HEK293T (cell line): ENCODE results near the gene EVI5L.

Experiments used
- CTCF ChIA-PET: fragments of 350-600 bp; formaldehyde crosslinking; extraction: SDS; loops from one replicate; lab custom pipeline; 2021; ENCODE audit warnings: antibody characterized with exemption, inconsistent platforms; lab: Yijun Ruan, JAX
- POLR2A ChIA-PET: fragments of 350-600 bp; formaldehyde crosslinking; extraction: SDS; loops from one replicate; lab custom pipeline; 2020; ENCODE audit warnings: antibody characterized with exemption, inconsistent platforms; lab: Yijun Ruan, JAX
- DNase-seq: peaks from one replicate; pipeline ENCODE4 v3.0.0; 2012; ENCODE audit warnings: mixed read lengths; ENCODE audit errors: extremely low spot score
- ARNT ChIP-seq: fragments of 450-650 bp; IDR thresholded peaks from 2 replicates; pipeline ENCODE4 v1.6.1; 2017; ENCODE audit warnings: mild to moderate bottlenecking
- BHLHE40 ChIP-seq: fragments of 450-650 bp; IDR thresholded peaks from 2 replicates; pipeline ENCODE4 v1.6.1; 2016; ENCODE audit warnings: mild to moderate bottlenecking, moderate library complexity, borderline replicate concordance
- CTBP1 ChIP-seq: fragments of 450-650 bp; IDR thresholded peaks from 2 replicates; pipeline ENCODE4 v1.6.1; 2016; ENCODE audit warnings: borderline replicate concordance
- ELF4 ChIP-seq: fragments of 450-650 bp; IDR thresholded peaks from 2 replicates; pipeline ENCODE4 v1.6.1; 2017; ENCODE audit warnings: antibody characterized with exemption
- FOXA1 ChIP-seq: fragments of 450-650 bp; IDR thresholded peaks from 2 replicates; pipeline ENCODE4 v1.6.1; 2016; ENCODE audit warnings: mild to moderate bottlenecking
- FOXK2 ChIP-seq: fragments of 450-650 bp; IDR thresholded peaks from 2 replicates; pipeline ENCODE4 v1.6.1; 2016; ENCODE audit warnings: mild to moderate bottlenecking
- FOXM1 ChIP-seq: fragments of 450-650 bp; IDR thresholded peaks from 2 replicates; pipeline ENCODE4 v1.6.1; 2017; ENCODE audit warnings: mild to moderate bottlenecking, borderline replicate concordance
- HDGF ChIP-seq: fragments of 450-650 bp; IDR thresholded peaks from 2 replicates; pipeline ENCODE4 v1.6.1; 2017; ENCODE audit warnings: antibody characterized with exemption, borderline replicate concordance
- L3MBTL2 ChIP-seq: fragments of 450-650 bp; conservative IDR thresholded peaks from 2 replicates; pipeline ENCODE4 v1.6.1; 2016; ENCODE audit warnings: mild to moderate bottlenecking
- LEF1 ChIP-seq: fragments of 450-650 bp; IDR thresholded peaks from 2 replicates; pipeline ENCODE4 v1.6.1; 2017; ENCODE audit warnings: mild to moderate bottlenecking, borderline replicate concordance
- NFRKB ChIP-seq: fragments of 450-650 bp; IDR thresholded peaks from 2 replicates; pipeline ENCODE4 v1.6.1; 2016; ENCODE audit warnings: mild to moderate bottlenecking, moderate library complexity
- SP1 ChIP-seq: fragments of 450-650 bp; IDR thresholded peaks from 2 replicates; pipeline ENCODE4 v1.6.1; 2017
- SUZ12 ChIP-seq: fragments of 450-650 bp; IDR thresholded peaks from 2 replicates; pipeline ENCODE4 v1.6.1; 2016; ENCODE audit warnings: mild to moderate bottlenecking
- TARDBP ChIP-seq: fragments of 450-650 bp; IDR thresholded peaks from 2 replicates; pipeline ENCODE4 v1.6.1; 2016
- ZNF384 ChIP-seq: fragments of 450-650 bp; IDR thresholded peaks from 2 replicates; pipeline ENCODE4 v1.6.1; 2016
- TF ChIP-seq, protein P1 (sequence below): fragments of 450-650 bp; IDR thresholded peaks from 2 replicates; pipeline ENCODE4 v1.6.1; 2016

Gene EVI5L

DNA sequence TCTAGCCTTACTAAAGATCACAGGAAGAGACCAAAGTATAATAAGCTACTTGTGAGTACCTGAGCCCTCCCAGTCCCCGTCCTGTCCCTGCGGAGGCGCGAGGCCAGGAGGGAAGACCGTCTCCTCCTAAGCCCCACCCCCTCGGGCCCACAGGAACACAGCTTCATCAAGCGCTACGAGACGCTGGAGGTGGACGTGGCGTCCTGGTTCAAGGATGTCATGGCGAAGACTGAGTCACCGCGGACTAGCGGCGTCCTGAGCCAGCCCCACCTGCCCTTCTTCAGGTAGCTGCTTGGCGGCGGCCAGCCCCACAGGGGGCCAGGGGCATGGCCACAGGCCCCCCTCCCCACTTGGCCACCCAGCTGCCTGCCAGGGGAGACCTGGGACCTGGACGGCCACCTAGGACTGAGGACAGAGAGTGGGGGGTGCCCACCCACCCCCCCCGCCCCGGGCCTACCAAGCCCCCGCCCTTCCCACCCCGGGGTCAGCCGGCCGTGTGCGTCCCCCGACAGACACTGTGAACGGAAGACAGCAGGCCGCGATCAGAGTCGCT is 82.2 kb downstream of the EVI5L start:
- CTCF ChIA-PET = no interaction called here
- DNase-seq = no peak
- POLR2A ChIA-PET = interaction anchor here (0.6 to 1.5 kb wide), 3 partner anchors 8 to 21 kb away, joined by 3 to 7 read pairs (median 4); partner anchors contain the start of genes MAP2K7 and SNAPC2
- TF ChIP-seq, protein P1, sequence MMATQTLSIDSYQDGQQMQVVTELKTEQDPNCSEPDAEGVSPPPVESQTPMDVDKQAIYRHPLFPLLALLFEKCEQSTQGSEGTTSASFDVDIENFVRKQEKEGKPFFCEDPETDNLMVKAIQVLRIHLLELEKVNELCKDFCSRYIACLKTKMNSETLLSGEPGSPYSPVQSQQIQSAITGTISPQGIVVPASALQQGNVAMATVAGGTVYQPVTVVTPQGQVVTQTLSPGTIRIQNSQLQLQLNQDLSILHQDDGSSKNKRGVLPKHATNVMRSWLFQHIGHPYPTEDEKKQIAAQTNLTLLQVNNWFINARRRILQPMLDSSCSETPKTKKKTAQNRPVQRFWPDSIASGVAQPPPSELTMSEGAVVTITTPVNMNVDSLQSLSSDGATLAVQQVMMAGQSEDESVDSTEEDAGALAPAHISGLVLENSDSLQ = no peak
- TF ChIP-seq HDGF = no peak
- TF ChIP-seq L3MBTL2 = no peak
- TF ChIP-seq ZNF384 = no peak
- TF ChIP-seq FOXA1 = no peak
- no peak for TF ChIP-seq FOXM1

DNA sequence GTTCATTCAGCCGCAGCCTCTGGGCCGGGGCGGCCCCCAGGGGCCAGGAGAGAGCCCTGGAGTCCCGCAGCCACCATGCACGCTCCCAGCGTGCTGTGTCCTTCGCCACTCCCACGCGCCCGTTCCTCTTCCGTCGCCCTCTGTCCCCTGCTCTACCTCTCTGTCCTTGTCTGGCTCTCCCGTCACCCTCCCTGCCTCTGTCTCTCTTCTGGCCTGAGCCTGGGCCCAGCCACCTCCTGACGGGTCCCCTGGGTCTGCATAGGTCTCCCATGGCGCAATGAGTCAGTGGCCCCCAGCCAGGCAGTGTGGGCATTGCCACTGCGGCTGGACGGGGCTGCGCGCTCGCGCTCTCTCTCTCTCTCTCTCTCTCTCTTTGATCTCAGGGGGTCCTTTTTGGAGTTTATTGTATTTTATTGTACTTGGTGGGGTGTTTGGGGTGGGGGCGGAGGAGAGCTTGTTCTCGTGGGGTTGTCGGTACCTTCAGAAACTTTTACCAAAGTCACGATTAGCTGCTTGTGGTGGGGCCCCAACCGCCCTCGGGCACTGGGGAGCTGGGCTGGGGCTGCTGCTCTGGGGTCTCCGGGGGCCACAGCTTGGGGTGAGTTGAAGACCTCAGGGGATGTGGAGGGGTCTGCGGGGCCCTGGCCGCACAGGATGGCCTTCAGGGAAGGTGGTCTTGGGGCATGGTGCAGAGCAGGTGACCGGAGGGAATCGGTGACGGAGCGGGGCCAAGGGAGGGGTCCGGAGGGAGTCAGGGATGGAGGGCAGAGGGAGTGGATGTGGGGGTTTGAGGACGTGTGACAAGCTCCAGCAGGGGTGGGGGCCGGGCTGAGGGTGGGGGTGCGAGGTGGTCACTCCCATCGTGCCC is 82.9 kb downstream of the EVI5L start:
- no peak for TF ChIP-seq TARDBP
- TF ChIP-seq, protein P1 = no peak
- CTCF ChIA-PET = interaction anchor here (0.7 kb wide), 1 partner anchor 30 kb away, joined by 3 read pairs; no protein-coding TSS in a partner anchor
- POLR2A ChIA-PET = interaction anchor here (0.6 to 1.5 kb wide), 2 partner anchors 10 to 22 kb away, joined by 3 to 7 read pairs; partner anchors contain the start of gene MAP2K7
- no peak for DNase-seq

DNA sequence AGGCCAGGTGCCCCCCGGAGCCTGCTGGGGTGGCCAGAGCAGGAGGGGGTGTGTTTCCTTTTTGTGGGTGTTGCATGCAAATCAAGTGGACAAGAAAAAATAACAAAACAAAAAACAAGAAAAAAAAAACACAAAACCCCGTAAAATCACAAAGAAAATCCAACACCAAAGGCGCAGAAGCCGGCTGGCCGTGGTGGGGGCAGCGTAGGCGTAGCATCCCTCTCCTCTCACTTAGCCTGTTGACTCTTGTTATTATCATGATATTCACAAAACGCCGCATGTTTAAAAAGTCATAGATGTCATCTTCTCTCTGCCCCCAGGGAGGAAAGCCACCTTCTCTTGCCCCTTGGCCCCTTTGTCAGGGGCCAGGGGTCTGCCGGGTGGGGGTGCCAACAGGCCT is 83.6 kb downstream of the EVI5L start:
- DNase-seq = no peak
- ChIA-PET CTCF (interaction anchor here (0.7 kb wide), 1 partner anchor 29 kb away, joined by 3 read pairs; no protein-coding TSS in a partner anchor), POLR2A (no interaction called here)
- TF ChIP-seq TARDBP (no peak), FOXA1 (no peak), FOXM1 (no peak), NFRKB (no peak), L3MBTL2 (no peak), SP1 (no peak)
- TF ChIP-seq, protein P1 = no peak

DNA sequence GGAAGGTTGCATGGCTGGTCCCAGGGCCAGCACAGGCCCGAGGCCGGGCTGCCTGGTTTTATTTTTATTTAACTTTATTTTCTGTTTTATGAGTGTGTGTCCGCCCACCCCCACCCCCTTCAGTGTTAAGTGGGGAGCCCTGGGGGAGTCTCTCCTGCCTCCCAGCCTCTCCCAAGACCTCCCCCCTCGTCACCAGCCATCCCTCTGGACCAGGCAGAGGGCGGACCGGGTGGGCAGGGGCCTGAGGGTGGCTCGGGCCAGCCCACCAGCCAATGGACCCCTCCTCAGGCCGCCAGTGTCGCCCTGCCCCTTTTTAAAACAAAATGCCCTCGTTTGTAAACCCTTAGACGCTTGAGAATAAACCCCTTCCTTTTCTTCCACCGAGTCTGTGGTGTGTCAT is 84.1 kb downstream of the EVI5L start:
- TF ChIP-seq L3MBTL2 (no peak), FOXK2 (no peak), TARDBP (no peak), FOXM1 (no peak), SP1 (no peak), ELF4 (no peak), SUZ12 (no peak), CTBP1 (no peak), LEF1 (no peak), BHLHE40 (no peak), FOXA1 (no peak), ZNF384 (no peak), ARNT (no peak), NFRKB (no peak), HDGF (no peak)
- TF ChIP-seq, protein P1 = no peak
- ChIA-PET POLR2A (interaction anchor here (0.8 kb wide), 1 partner anchor 11 kb away, joined by 5 read pairs; the partner anchor contains the start of gene MAP2K7), CTCF (no interaction called here)
- DNase-seq = no peak
